Measurements from ENCODE around the gene BEAN1. TPM values are rescaled to one million over a fixed set of nuclear protein-coding genes. Genes with fewer than 3 reads are reported as not detected.

BEAN1 gene
- total RNA-seq, 4 donors from 2014 or later = 0.47 to 1.0 (median 0.54) TPM; not detected in 1

DNA sequence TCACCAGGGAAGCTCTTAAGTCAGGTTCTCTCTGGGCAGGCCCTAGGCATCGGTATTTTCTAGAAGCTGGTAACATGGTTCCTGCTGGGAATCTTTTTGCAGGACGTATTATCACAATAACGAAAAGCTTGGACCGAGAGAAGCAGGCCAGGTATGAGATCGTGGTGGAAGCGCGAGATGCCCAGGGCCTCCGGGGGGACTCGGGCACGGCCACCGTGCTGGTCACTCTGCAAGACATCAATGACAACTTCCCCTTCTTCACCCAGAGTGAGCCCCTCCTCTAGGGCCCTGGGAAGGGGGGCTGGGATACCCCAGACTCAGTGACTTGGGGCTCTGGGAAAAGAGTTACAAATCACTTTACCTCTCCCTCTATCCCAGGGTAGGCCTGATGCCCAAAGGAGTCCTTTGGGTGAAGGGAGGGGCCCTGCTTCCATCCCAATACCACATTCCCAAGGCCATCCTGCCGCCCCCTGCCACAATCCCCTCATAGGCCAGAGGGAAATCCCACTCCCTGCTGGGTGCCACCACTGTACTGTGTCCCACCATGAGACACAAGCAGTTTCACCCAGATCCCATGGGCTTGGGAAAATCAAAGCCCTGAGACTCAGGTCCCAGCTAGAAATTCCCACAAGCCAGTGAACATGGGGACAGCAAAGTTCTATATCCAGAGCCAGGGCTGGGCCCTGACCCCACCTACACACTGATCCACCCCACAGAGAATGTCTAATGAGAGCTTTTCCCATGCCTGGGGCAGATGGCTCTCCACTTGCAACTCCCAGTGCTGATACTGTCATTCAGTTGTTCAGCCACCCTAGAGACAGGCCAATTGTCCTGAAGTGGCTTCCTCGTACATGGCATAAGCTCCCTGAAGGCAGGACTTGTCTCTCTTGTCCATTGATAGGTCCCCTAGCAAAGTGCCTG, 37.6 kb upstream of the BEAN1 start:
- TF ChIP-seq, protein P1, sequence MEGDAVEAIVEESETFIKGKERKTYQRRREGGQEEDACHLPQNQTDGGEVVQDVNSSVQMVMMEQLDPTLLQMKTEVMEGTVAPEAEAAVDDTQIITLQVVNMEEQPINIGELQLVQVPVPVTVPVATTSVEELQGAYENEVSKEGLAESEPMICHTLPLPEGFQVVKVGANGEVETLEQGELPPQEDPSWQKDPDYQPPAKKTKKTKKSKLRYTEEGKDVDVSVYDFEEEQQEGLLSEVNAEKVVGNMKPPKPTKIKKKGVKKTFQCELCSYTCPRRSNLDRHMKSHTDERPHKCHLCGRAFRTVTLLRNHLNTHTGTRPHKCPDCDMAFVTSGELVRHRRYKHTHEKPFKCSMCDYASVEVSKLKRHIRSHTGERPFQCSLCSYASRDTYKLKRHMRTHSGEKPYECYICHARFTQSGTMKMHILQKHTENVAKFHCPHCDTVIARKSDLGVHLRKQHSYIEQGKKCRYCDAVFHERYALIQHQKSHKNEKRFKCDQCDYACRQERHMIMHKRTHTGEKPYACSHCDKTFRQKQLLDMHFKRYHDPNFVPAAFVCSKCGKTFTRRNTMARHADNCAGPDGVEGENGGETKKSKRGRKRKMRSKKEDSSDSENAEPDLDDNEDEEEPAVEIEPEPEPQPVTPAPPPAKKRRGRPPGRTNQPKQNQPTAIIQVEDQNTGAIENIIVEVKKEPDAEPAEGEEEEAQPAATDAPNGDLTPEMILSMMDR (IDR thresholded peaks at IDR 0.05) = no peak
- TF ChIP-seq EP300 (IDR thresholded peaks at IDR 0.05) = no peak
- no peak for TF ChIP-seq POLR2A (IDR thresholded peaks at IDR 0.05)
- no peak for TF ChIP-seq POLR2AphosphoS5 (IDR thresholded peaks at IDR 0.05)
- Histone ChIP-seq H3K4me1 (no peaks in the 10 kb centered on the region), H3K4me3 (no peak overlapping the region), H3K27me3 (no peaks in the 10 kb centered on the region), H3K9me3 (no peaks in the 10 kb centered on the region), H3K36me3 (peaks cover 0 to 5% of the 10 kb centered on the region in 2 donors), H3K27ac (no peak overlapping the region)
- no peak for ATAC-seq
- WGBS, 2 donors (ENCODE audit: low coverage in 1 of 2) = 70% methylated on average over 2 of the region's 13 CpGs; no CpG with 5 or more reads in 1 of the 2 donors

DNA sequence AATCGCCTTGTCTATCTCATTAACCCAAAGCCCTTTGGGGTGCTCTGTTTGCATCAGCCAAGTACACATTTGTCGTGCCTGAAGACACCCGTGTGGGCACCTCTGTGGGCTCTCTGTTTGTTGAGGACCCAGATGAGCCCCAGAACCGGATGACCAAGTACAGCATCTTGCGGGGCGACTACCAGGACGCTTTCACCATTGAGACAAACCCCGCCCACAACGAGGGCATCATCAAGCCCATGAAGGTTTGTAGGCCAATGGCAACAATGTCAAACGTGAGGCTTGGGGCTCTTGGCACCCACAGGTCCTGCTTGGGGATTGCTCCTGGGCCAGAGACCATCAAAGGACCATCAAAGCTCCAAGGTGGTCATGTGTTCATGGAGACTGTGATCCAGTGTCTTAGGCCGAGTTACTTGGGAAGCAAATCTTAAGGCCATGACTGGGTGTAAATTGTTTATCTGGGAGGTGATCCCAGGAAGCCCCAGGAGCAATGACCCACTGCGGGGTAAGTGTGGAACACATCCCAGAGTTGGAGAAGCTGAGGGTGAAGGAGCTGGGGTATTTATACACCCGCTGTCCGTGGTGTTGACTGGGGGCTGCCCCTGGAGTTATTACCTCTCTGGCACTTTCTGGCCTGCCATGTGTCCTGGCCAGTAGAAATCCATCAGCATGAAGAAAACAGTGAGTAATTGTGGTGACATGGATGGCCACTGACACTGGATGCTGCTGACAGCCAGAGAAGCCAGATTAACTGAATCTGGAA, 36.6 kb upstream of the BEAN1 start:
- 80% methylated on average over 5 of the region's 14 CpGs; no CpG with 5 or more reads in 1 of the 2 donors for WGBS, 2 donors (ENCODE audit: low coverage in 1 of 2)
- TF ChIP-seq, protein P1 (IDR thresholded peaks at IDR 0.05) = no peak
- TF ChIP-seq EP300 (IDR thresholded peaks at IDR 0.05) (no peak), POLR2AphosphoS5 (IDR thresholded peaks at IDR 0.05) (no peak), POLR2A (IDR thresholded peaks at IDR 0.05) (no peak)
- H3K27ac ChIP-seq = no peak overlapping the region
- H3K4me3 ChIP-seq = no peak overlapping the region
- H3K36me3 ChIP-seq = peaks cover 0 to 5% of the 10 kb centered on the region in 2 donors
- ATAC-seq = no peak
- no peaks in the 10 kb centered on the region for H3K27me3 ChIP-seq
- H3K9me3 ChIP-seq = no peaks in the 10 kb centered on the region
- H3K4me1 ChIP-seq = no peaks in the 10 kb centered on the region

DNA sequence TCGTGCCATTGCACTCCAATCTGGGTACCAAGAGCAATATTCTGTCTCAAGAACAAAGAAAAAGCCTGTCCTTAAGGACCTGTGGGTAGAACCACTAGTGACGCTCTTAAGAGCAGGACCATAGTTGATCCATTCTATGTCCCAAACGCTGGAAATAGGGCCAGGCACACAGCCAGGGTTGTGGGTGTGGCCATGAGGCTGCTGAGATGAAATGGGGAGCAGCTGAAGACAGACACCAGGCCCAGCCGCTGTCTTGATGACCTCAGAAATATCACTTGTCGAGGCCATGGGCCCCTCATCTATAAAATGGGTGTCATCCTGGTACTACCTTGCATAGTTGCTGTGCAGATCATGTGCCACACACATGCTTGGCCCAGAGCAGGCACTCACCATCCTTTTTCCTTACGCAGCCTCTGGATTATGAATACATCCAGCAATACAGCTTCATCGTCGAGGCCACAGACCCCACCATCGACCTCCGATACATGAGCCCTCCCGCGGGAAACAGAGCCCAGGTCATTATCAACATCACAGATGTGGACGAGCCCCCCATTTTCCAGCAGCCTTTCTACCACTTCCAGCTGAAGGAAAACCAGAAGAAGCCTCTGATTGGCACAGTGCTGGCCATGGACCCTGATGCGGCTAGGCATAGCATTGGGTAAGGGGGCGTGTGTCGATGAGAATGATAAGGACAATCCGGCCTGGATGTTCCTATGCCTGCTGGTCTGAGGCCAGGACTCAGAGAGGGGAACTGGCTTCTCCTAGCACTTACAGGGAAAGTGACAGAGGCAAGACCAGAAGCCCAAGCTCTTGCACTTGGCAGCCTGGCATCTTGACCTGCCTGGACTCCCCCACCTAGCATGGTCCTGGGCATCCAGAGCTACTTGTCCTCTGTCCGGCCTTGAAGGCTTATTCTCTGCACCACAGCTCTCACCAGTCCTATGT, 35.1 kb upstream of the BEAN1 start:
- no peak for ATAC-seq
- 68 to 100% methylated on average over 3 to 6 of the region's 18 CpGs for WGBS, 2 donors (ENCODE audit: low coverage in 1 of 2)
- H3K27ac ChIP-seq = no peak overlapping the region
- H3K4me3 ChIP-seq = no peak overlapping the region
- no peaks in the 10 kb centered on the region for H3K27me3 ChIP-seq
- peaks cover 0 to 12% of the 10 kb centered on the region in 2 donors for H3K36me3 ChIP-seq
- TF ChIP-seq POLR2AphosphoS5 (IDR thresholded peaks at IDR 0.05) = no peak
- no peak for TF ChIP-seq EP300 (IDR thresholded peaks at IDR 0.05)
- TF ChIP-seq POLR2A (IDR thresholded peaks at IDR 0.05) = no peak
- TF ChIP-seq, protein P1 (IDR thresholded peaks at IDR 0.05) = no peak
- no peaks in the 10 kb centered on the region for H3K9me3 ChIP-seq
- H3K4me1 ChIP-seq = no peaks in the 10 kb centered on the region

DNA sequence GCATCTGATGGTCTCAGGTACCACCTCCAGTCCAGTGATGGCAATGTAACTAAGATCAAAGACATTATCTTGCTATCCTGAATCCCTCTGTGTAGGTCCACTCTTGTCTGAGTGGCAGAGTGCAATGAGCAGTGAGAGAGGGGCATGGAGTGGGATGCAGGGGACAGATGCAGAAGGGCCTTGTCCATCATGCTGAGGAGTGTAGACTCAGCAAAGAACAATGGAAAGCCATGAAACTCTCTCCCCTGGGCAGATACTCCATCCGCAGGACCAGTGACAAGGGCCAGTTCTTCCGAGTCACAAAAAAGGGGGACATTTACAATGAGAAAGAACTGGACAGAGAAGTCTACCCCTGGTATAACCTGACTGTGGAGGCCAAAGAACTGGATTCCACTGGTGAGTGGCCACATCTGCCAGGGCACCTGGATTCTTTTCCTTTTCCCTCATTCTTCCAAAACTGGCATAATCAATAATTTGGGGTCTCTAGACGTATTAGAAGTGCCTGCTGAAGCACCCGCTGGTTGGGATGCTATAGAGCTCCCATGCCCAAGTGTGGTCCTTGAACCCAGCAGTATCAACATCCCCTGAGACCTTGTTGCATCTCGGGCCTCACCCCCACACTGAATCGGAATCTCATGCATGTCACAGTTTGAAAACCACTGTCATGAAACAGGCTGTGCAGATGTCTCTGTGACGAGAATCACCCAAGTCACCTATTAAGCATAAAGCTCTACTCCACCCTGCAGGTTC, 31.1 kb upstream of the BEAN1 start:
- ATAC-seq = no peak
- Histone ChIP-seq H3K36me3 (peaks cover 0 to 7% of the 10 kb centered on the region in 2 donors), H3K4me3 (no peak overlapping the region), H3K27me3 (no peaks in the 10 kb centered on the region), H3K27ac (no peak overlapping the region), H3K9me3 (no peaks in the 10 kb centered on the region), H3K4me1 (peaks cover 0 to 17% (median 0%) of the 10 kb centered on the region in 3 donors)
- TF ChIP-seq EP300 (IDR thresholded peaks at IDR 0.05) (no peak), POLR2A (IDR thresholded peaks at IDR 0.05) (no peak), POLR2AphosphoS5 (IDR thresholded peaks at IDR 0.05) (no peak)
- WGBS, 2 donors (ENCODE audit: low coverage in 1 of 2) = 92 to 100% methylated on average over 3 to 6 of the region's 7 CpGs
